GM06990 (cell line): ENCODE results near the gene ZBTB24.

Experiments
- DNase-seq: peaks from one replicate; pipeline ENCODE4 v3.0.0-alpha.2; 2011; ENCODE audit not compliant: insufficient read length; ENCODE audit errors: extremely low read depth
- H3K27me3 ChIP-seq: replicated peaks from 2 replicates; pipeline ENCODE4 v1.6.0; 2011; ENCODE audit warnings: low read length; ENCODE audit not compliant: control insufficient read depth, insufficient read depth
- H3K36me3 ChIP-seq: 2 replicates; pipeline ENCODE4 v1.5.1; 2011; ENCODE audit warnings: low read length; ENCODE audit not compliant: control insufficient read depth, insufficient read depth
- H3K4me3 ChIP-seq: replicated peaks from 2 replicates; pipeline ENCODE4 v1.5.1; 2011; ENCODE audit warnings: low read depth, mild to moderate bottlenecking, control low read depth, low read length
- TF ChIP-seq, protein P1 (sequence below): IDR thresholded peaks from 2 replicates; pipeline ENCODE4 v1.5.1; 2011; ENCODE audit warnings: low read length, control low read depth, mild to moderate bottlenecking, inconsistent platforms; ENCODE audit not compliant: insufficient read depth, poor library complexity, severe bottlenecking

ZBTB24 gene

GRCh38 chr6:109447087-109447486 lies 35.9 kb downstream of the ZBTB24 start:
- DNase-seq = no peak
- TF ChIP-seq, protein P1, sequence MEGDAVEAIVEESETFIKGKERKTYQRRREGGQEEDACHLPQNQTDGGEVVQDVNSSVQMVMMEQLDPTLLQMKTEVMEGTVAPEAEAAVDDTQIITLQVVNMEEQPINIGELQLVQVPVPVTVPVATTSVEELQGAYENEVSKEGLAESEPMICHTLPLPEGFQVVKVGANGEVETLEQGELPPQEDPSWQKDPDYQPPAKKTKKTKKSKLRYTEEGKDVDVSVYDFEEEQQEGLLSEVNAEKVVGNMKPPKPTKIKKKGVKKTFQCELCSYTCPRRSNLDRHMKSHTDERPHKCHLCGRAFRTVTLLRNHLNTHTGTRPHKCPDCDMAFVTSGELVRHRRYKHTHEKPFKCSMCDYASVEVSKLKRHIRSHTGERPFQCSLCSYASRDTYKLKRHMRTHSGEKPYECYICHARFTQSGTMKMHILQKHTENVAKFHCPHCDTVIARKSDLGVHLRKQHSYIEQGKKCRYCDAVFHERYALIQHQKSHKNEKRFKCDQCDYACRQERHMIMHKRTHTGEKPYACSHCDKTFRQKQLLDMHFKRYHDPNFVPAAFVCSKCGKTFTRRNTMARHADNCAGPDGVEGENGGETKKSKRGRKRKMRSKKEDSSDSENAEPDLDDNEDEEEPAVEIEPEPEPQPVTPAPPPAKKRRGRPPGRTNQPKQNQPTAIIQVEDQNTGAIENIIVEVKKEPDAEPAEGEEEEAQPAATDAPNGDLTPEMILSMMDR = no peak
- H3K27me3 ChIP-seq = no peaks in the 10 kb centered on the region
- no peak overlapping the region for H3K4me3 ChIP-seq
- peaks cover 62% of the 10 kb centered on the region for H3K36me3 ChIP-seq

- Histone ChIP-seq H3K36me3 (peaks cover 59% of the 10 kb centered on the region), H3K27me3 (no peaks in the 10 kb centered on the region), H3K4me3 (no peak overlapping the region)
- DNase-seq = no peak
- TF ChIP-seq, protein P1 = no peak
Measured at GRCh38 chr6:109446541-109446940, 36.5 kb downstream of the ZBTB24 start.

DNA sequence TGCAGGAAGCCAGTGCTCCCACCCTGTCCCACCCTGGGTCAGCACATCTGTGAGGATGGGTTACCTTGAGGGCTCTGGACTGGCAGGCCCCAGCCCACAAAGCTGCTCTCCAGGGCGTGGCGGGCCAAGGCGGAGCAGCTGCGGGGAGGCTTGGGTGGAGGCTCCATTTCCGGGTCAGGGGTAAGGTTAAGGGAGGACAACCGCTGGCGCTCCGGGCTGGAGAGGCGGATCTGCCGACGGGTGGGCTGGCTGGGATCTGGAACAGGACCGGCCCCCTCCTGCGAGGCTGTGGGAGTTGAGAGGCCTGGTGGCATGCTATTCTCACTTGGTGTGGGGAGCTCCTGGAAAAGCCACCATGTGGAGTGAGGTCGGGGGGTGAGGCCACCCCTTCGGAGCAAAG lies 36.9 kb downstream of the ZBTB24 start:
- TF ChIP-seq, protein P1 = no peak
- DNase-seq = no peak
- no peaks in the 10 kb centered on the region for H3K27me3 ChIP-seq
- peaks cover 59% of the 10 kb centered on the region for H3K36me3 ChIP-seq
- H3K4me3 ChIP-seq = no peak overlapping the region

DNA sequence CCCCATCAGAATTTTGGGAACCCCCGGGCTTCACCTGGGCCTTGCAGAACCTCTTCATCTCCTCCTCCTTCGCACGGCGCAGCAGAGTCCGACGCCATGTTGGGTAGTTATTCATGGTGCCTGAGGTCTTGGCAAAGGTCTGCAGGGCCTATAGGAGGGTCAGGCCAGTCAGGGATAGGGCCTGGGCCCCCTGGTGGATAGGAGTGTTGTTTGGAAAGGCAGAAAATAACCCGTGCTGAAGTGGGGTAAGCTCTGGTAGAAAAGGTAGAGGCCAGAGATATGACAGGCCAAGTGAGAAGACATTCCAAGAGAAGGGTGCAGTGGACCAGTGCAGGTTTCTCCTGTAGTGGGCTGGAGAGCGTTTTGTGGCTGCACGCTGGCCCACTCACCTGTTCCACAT lies 37.6 kb downstream of the ZBTB24 start:
- peaks cover 57% of the 10 kb centered on the region for H3K36me3 ChIP-seq
- DNase-seq = no peak
- no peak overlapping the region for H3K4me3 ChIP-seq
- H3K27me3 ChIP-seq = no peaks in the 10 kb centered on the region
- TF ChIP-seq, protein P1 = no peak

DNA sequence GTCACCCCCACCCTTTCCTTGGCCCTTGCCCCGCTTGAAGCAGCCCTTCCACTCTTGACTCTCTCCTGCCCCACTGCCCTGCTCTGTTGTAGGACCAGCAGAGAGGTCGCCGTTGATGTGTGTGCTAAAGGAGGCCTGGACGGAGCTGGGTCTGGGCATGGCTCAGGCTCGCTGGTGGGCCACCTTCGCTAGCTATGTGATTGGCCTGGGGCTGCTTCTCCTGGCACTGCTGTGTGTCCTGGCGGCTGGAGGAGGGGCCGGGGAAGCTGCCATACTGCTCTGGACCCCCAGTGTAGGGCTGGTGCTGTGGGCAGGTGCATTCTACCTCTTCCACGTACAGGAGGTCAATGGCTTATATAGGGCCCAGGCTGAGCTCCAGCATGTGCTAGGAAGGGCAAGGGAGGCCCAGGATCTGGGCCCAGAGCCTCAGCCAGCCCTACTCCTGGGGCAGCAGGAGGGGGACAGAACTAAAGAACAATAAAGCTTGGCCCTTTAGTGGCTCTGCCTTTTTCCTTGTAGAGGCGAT lies 39.5 kb downstream of the ZBTB24 start:
- DNase-seq = no peak
- TF ChIP-seq, protein P1 = no peak
- Histone ChIP-seq H3K36me3 (peaks cover 45% of the 10 kb centered on the region), H3K27me3 (no peaks in the 10 kb centered on the region), H3K4me3 (no peak overlapping the region)

DNA sequence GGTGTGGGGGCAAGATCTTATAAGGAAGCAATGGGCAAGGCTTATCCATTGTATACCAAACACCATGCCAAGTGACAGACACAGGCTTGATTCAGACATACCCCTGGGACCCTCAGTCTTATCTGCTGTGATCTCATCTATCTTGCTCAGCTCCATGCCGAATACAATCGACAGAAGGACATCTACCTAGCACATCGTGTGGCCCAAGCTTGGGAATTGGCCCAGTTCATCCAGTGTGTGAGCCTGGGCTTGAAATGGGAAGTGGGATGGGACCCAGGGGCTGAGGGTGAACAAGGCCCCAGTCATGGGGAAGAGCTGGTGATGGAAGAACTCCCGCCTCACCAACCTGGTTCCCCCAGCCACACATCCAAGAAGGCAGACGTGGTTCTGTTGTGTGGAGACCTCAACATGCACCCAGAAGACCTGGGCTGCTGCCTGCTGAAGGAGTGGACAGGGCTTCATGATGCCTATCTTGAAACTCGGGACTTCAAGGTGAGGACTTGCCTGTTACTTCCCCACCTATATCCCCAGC lies 40.6 kb downstream of the ZBTB24 start:
- H3K36me3 ChIP-seq = peaks cover 42% of the 10 kb centered on the region

More for the DNA sequence above, 40.6 kb downstream of the ZBTB24 start:
- H3K27me3 ChIP-seq = no peaks in the 10 kb centered on the region
- no peak for DNase-seq
- H3K4me3 ChIP-seq = no peak overlapping the region
- TF ChIP-seq, protein P1 = no peak
